IPS DF 6.9 (cell line): ENCODE measurements around the gene WDR86.

ENCODE experiments used
- DNase-seq: peaks from one replicate; pipeline ENCODE4 v3.0.0-alpha.2; 2013; ENCODE audit warnings: low read depth, low spot score
- H3K27ac ChIP-seq: one replicate; pipeline ENCODE4 v1.5.1; 2013; ENCODE audit warnings: low read length, control low read depth
- H3K27me3 ChIP-seq: 2 replicates; pipeline ENCODE4 v1.6.1; 2013; ENCODE audit warnings: mild to moderate bottlenecking, low read length; ENCODE audit not compliant: control insufficient read depth, insufficient read depth
- H3K36me3 ChIP-seq: 2 replicates; pipeline ENCODE4 v1.6.1; 2013; ENCODE audit warnings: low read length; ENCODE audit not compliant: control insufficient read depth, insufficient read depth
- H3K4me1 ChIP-seq: 2 replicates; pipeline ENCODE4 v1.6.1; 2013; ENCODE audit warnings: low read length; ENCODE audit not compliant: control insufficient read depth, insufficient read depth
- H3K4me3 ChIP-seq: 2 replicates; pipeline ENCODE4 v1.5.1; 2013; ENCODE audit warnings: mild to moderate bottlenecking, low read length
- H3K9me3 ChIP-seq: 2 replicates; pipeline ENCODE4 v1.6.1; 2013; ENCODE audit warnings: low read length, inconsistent platforms; ENCODE audit not compliant: control insufficient read depth, insufficient read depth
- WGBS: extraction: QIAGEN DNeasy Blood & Tissue Kit; methylation state at CpG from one replicate; pipeline ENCODE4 v1.1.7; 2013; ENCODE audit warnings: mixed read lengths, missing lambda C conversion rate; ENCODE audit not compliant: insufficient read length, insufficient coverage; 5-methylcytosine and 5-hydroxymethylcytosine counted together

The WDR86 gene

GRCh38 chr7:151338809-151339208 lies 71.0 kb downstream of the WDR86 start:
- H3K9me3 ChIP-seq = no peaks in the 10 kb centered on the region
- H3K27ac ChIP-seq = no peak overlapping the region
- WGBS = no CpG with 5 or more reads among the region's 3 CpGs
- no peak overlapping the region for H3K4me3 ChIP-seq
- DNase-seq = no peak
- H3K27me3 ChIP-seq = no peaks in the 10 kb centered on the region
- no peaks in the 10 kb centered on the region for H3K36me3 ChIP-seq
- no peaks in the 10 kb centered on the region for H3K4me1 ChIP-seq

- no peak for DNase-seq
- no peaks in the 10 kb centered on the region for H3K36me3 ChIP-seq
- no peaks in the 10 kb centered on the region for H3K4me1 ChIP-seq
- no peak overlapping the region for H3K4me3 ChIP-seq
- H3K27me3 ChIP-seq = no peaks in the 10 kb centered on the region
- H3K27ac ChIP-seq = no peak overlapping the region
- no CpG with 5 or more reads among the region's 2 CpGs for WGBS
- H3K9me3 ChIP-seq = no peaks in the 10 kb centered on the region
Measured at GRCh38 chr7:151337346-151337745, 72.5 kb downstream of the WDR86 start.

GRCh38 chr7:151336027-151336708 lies 73.7 kb downstream of the WDR86 start:
- no peaks in the 10 kb centered on the region for H3K27me3 ChIP-seq
- no peaks in the 10 kb centered on the region for H3K36me3 ChIP-seq
- H3K4me1 ChIP-seq = no peaks in the 10 kb centered on the region
- no peak for DNase-seq
- H3K27ac ChIP-seq = no peak overlapping the region
- no peaks in the 10 kb centered on the region for H3K9me3 ChIP-seq
- WGBS = no CpG with 5 or more reads among the region's 12 CpGs
- H3K4me3 ChIP-seq = no peak overlapping the region

GRCh38 chr7:151334628-151335027 lies 75.2 kb downstream of the WDR86 start:
- Histone ChIP-seq H3K36me3 (no peaks in the 10 kb centered on the region), H3K27me3 (no peaks in the 10 kb centered on the region), H3K4me1 (no peaks in the 10 kb centered on the region), H3K4me3 (no peak overlapping the region), H3K27ac (no peak overlapping the region), H3K9me3 (no peaks in the 10 kb centered on the region)
- no peak for DNase-seq
- WGBS = no CpG with 5 or more reads among the region's 1 CpG
